ENCODE measurements around the gene MANSC4. TPM values are rescaled to one million over a fixed set of nuclear protein-coding genes. Genes with fewer than 3 reads are reported as not detected.

The MANSC4 gene
- not detected in 3 replicates for total RNA-seq
- long read RNA-seq: 0 reads

GRCh38 chr12:27779920-27780611 is at the start of gene MANSC4, which contains the start of gene KLHL42:
Gene MANSC4 (minus strand): TSS chr12:27780236. CDS start chr12:27771276, 8,960 bp downstream.
Gene KLHL42 (plus strand): TSS chr12:27780233. CDS start chr12:27780331, 98 bp downstream.
- TF ChIP-seq, protein P1, sequence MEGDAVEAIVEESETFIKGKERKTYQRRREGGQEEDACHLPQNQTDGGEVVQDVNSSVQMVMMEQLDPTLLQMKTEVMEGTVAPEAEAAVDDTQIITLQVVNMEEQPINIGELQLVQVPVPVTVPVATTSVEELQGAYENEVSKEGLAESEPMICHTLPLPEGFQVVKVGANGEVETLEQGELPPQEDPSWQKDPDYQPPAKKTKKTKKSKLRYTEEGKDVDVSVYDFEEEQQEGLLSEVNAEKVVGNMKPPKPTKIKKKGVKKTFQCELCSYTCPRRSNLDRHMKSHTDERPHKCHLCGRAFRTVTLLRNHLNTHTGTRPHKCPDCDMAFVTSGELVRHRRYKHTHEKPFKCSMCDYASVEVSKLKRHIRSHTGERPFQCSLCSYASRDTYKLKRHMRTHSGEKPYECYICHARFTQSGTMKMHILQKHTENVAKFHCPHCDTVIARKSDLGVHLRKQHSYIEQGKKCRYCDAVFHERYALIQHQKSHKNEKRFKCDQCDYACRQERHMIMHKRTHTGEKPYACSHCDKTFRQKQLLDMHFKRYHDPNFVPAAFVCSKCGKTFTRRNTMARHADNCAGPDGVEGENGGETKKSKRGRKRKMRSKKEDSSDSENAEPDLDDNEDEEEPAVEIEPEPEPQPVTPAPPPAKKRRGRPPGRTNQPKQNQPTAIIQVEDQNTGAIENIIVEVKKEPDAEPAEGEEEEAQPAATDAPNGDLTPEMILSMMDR (IDR thresholded peaks at IDR 0.05): peak; percentile 38
- peak; percentile 91 for DNase-seq (ENCODE audit: low spot score)
- Mint-ChIP-seq H3K27me3 (ENCODE audit: low read depth) (no peaks in the 10 kb centered on the region), H3K4me3 (ENCODE audit: unreplicated experiment) (peak within 1 kb of the TSS; percentile 86), H3K4me1 (ENCODE audit: low read depth) (peaks cover 33% of the 10 kb centered on the region), H3K9me3 (ENCODE audit: low read depth) (no peaks in the 10 kb centered on the region), H3K36me3 (ENCODE audit: low read depth) (peaks cover 3% of the 10 kb centered on the region), H3K27ac (ENCODE audit: unreplicated experiment) (peak within 1 kb of the TSS; percentile 93)

- TF ChIP-seq, protein P1 (IDR thresholded peaks at IDR 0.05): no peak
- H3K27me3 Mint-ChIP-seq (ENCODE audit: low read depth): no peaks in the 10 kb centered on the region
- no peaks in the 10 kb centered on the region for H3K36me3 Mint-ChIP-seq (ENCODE audit: low read depth)
- DNase-seq (ENCODE audit: low spot score): no peak
- no peaks in the 10 kb centered on the region for H3K4me1 Mint-ChIP-seq (ENCODE audit: low read depth)
- H3K9me3 Mint-ChIP-seq (ENCODE audit: low read depth): no peaks in the 10 kb centered on the region
- no peak overlapping the region for H3K4me3 Mint-ChIP-seq (ENCODE audit: unreplicated experiment)
- no peak overlapping the region for H3K27ac Mint-ChIP-seq (ENCODE audit: unreplicated experiment)
Observed at GRCh38 chr12:27828196-27828595, 48.2 kb upstream of the MANSC4 start.

DNA sequence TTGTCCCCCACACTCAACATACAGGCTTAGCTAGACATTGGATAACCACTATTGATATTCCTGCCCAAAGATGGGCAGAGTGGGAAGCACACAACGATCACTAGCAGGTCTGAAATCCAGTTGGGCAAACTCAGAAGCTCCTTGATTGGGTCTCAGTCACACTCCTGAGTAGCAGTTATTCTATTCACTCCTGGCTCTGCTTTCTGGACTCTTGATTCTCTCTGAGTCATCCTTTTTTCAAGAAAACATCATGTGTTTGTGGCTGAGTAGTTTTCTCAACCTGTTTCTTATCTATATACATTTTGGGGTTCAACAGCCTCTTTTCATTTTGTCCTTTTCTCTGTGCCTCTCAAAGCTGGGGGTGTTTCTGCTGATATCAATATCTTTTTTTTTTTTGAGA is 46.0 kb upstream of the MANSC4 start:
- Mint-ChIP-seq H3K36me3 (ENCODE audit: low read depth) (no peaks in the 10 kb centered on the region), H3K4me3 (ENCODE audit: unreplicated experiment) (no peak overlapping the region), H3K4me1 (ENCODE audit: low read depth) (peaks cover 4% of the 10 kb centered on the region), H3K27ac (ENCODE audit: unreplicated experiment) (no peak overlapping the region), H3K9me3 (ENCODE audit: low read depth) (no peaks in the 10 kb centered on the region), H3K27me3 (ENCODE audit: low read depth) (no peaks in the 10 kb centered on the region)
- DNase-seq (ENCODE audit: low spot score): no peak
- TF ChIP-seq, protein P1 (IDR thresholded peaks at IDR 0.05): no peak

- no peaks in the 10 kb centered on the region for H3K36me3 Mint-ChIP-seq (ENCODE audit: low read depth)
- H3K27ac Mint-ChIP-seq (ENCODE audit: unreplicated experiment): no peak overlapping the region
- H3K27me3 Mint-ChIP-seq (ENCODE audit: low read depth): no peaks in the 10 kb centered on the region
- H3K4me3 Mint-ChIP-seq (ENCODE audit: unreplicated experiment): no peak overlapping the region
- TF ChIP-seq, protein P1 (IDR thresholded peaks at IDR 0.05): no peak
- H3K4me1 Mint-ChIP-seq (ENCODE audit: low read depth): peaks cover 5% of the 10 kb centered on the region
- no peaks in the 10 kb centered on the region for H3K9me3 Mint-ChIP-seq (ENCODE audit: low read depth)
- no peak for DNase-seq (ENCODE audit: low spot score)
Observed at GRCh38 chr12:27824126-27824842, 44.2 kb upstream of the MANSC4 start.

DNA sequence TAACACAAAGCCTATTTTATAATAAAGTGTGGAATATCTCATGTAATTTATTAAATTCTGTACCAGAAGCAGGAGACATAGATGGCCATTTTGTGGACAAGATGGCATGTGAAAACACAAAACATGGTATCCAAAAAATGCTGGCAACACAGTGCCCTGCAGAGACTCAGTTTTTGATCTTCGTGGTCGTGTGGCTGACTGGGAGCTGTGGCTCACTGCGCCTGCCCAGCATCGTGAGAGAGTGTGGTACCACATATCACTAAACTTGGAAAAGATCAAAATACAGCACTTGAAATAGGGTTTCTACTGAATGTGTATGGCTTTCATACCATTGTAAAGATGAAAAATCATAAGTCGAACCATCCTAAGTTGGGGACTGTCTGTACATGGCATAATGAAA is 43.0 kb upstream of the MANSC4 start:
- no peak overlapping the region for H3K4me3 Mint-ChIP-seq (ENCODE audit: unreplicated experiment)
- no peaks in the 10 kb centered on the region for H3K36me3 Mint-ChIP-seq (ENCODE audit: low read depth)
- TF ChIP-seq, protein P1 (IDR thresholded peaks at IDR 0.05): no peak
- peaks cover 5% of the 10 kb centered on the region for H3K4me1 Mint-ChIP-seq (ENCODE audit: low read depth)
- DNase-seq (ENCODE audit: low spot score): no peak
- no peaks in the 10 kb centered on the region for H3K27me3 Mint-ChIP-seq (ENCODE audit: low read depth)
- H3K27ac Mint-ChIP-seq (ENCODE audit: unreplicated experiment): no peak overlapping the region
- H3K9me3 Mint-ChIP-seq (ENCODE audit: low read depth): no peaks in the 10 kb centered on the region
